Keratinocyte (primary cell): ENCODE data around the gene OTX2. TPM values are rescaled to one million over a fixed set of nuclear protein-coding genes. Genes with fewer than 3 reads are reported as not detected.

ENCODE experiments used
- DNase-seq: peaks from one replicate; pipeline ENCODE4 v3.0.0-alpha.2; 2011; ENCODE audit warnings: low read depth, missing footprints, low spot score
- FAIRE-seq: peaks from 2 replicates; lab custom pipeline; 2011; peaks lifted over from hg19 to GRCh38; lab: Jason Lieb, UNC
- H2AFZ ChIP-seq: 2 replicates; pipeline ENCODE4 v1.6.0; 2012; ENCODE audit warnings: low read length, control low read depth, inconsistent platforms; ENCODE audit not compliant: control insufficient read depth
- H3K27ac ChIP-seq: 2 replicates; pipeline ENCODE4 v1.5.1; 2011; ENCODE audit warnings: low read length; ENCODE audit not compliant: control insufficient read depth, insufficient read depth
- H3K27me3 ChIP-seq: 3 replicates; pipeline ENCODE4 v1.6.0; 2011; ENCODE audit warnings: low read length; ENCODE audit not compliant: control insufficient read depth, insufficient read depth; ENCODE audit errors: extremely low read depth
- H3K36me3 ChIP-seq, 2 experiments: 2 replicates in 1 of 2; 3 replicates in 1 of 2; pipeline ENCODE4 v1.5.1; 2011; ENCODE audit warnings: low read length in 2 of 2, mild to moderate bottlenecking in 1 of 2; ENCODE audit not compliant: control insufficient read depth in 2 of 2, insufficient read depth in 2 of 2; ENCODE audit errors: extremely low read depth in 1 of 2
- H3K4me1 ChIP-seq: 3 replicates; pipeline ENCODE4 v1.5.1; 2011; ENCODE audit warnings: low read length; ENCODE audit not compliant: control insufficient read depth, insufficient read depth; ENCODE audit errors: extremely low read depth
- H3K4me2 ChIP-seq: 3 replicates; pipeline ENCODE4 v1.6.0; 2011; ENCODE audit warnings: low read depth, low read length; ENCODE audit not compliant: control insufficient read depth, insufficient read depth; ENCODE audit errors: extremely low read depth
- H3K4me3 ChIP-seq, 3 experiments: fragments of 200-600 bp in 1 of 3; sonication (generic) in 1 of 3; 2 replicates in 2 of 3; 3 replicates in 1 of 3; pipeline ENCODE4 v1.5.1; 2011 to 2016; ENCODE audit warnings: low read length in 3 of 3, mild to moderate bottlenecking in 3 of 3, control low read depth in 2 of 3, inconsistent platforms in 1 of 3, low read depth in 1 of 3, mixed read lengths in 1 of 3, mixed run types in 1 of 3, moderate library complexity in 1 of 3; ENCODE audit not compliant: control insufficient read depth in 2 of 3, insufficient read depth in 2 of 3; ENCODE audit errors: extremely low read depth in 1 of 3
- H3K79me2 ChIP-seq: 2 replicates; pipeline ENCODE4 v1.6.0; 2012; ENCODE audit warnings: low read length; ENCODE audit not compliant: control insufficient read depth, insufficient read depth
- H3K9ac ChIP-seq: 3 replicates; pipeline ENCODE4 v1.6.0; 2011; ENCODE audit warnings: low read length; ENCODE audit not compliant: control insufficient read depth, insufficient read depth; ENCODE audit errors: extremely low read depth
- H3K9me1 ChIP-seq: 3 replicates; pipeline ENCODE4 v1.6.0; 2011; ENCODE audit warnings: low read length; ENCODE audit not compliant: control insufficient read depth, insufficient read depth; ENCODE audit errors: extremely low read depth
- H3K9me3 ChIP-seq: 2 replicates; pipeline ENCODE4 v1.5.1; 2012; ENCODE audit warnings: low read depth, low read length; ENCODE audit not compliant: control insufficient read depth
- H4K20me1 ChIP-seq: 3 replicates; pipeline ENCODE4 v1.6.0; 2011; ENCODE audit warnings: low read length; ENCODE audit not compliant: control insufficient read depth, insufficient read depth; ENCODE audit errors: extremely low read depth
- CTCF ChIP-seq, 3 experiments: IDR thresholded peaks in 1 of 3; conservative IDR thresholded peaks in 1 of 3; optimal IDR thresholded peaks in 1 of 3; 2 replicates in 2 of 3; 3 replicates in 1 of 3; pipeline versions ENCODE3 to v1.5.1; 2011; ENCODE audit warnings: low read length in 3 of 3, mild to moderate bottlenecking in 3 of 3, moderate library complexity in 2 of 3, control low read depth in 1 of 3, inconsistent platforms in 1 of 3; ENCODE audit not compliant: insufficient read depth in 2 of 3; ENCODE audit errors: extremely low read depth in 1 of 3
- EZH2 ChIP-seq: IDR thresholded peaks from one replicate; pipeline ENCODE4 v1.6.1; 2012; ENCODE audit warnings: inconsistent platforms, mild to moderate bottlenecking, low read length, moderate library complexity
- dilution Hi-C: fragments of 300-500 bp; cut with MboI; formaldehyde crosslinking; loops from one replicate; pipeline ENCODE4 v1.7.0; 2020; ENCODE audit warnings: low sequenced_read_pairs; ENCODE audit not compliant: extremely low pct_ligation_motif_present
- polyA plus RNA-seq, 5 experiments: library from polyadenylated mRNA; depleted of rRNA in 3 of 5; stranded (reverse) in 3 of 5; stranded (forward) in 1 of 5; unstranded in 1 of 5; fragments of >200 nt; gene quantifications; 1 replicate in 1 of 5; 2 replicates in 3 of 5; 3 replicates in 1 of 5; pipeline versions ENCODE4 v1.2.1 to v1.2.3, GENCODE V29; 2011 to 2012; ENCODE audit warnings: missing spikeins in 2 of 5, low read depth in 1 of 5, low replicate concordance in 1 of 5

Gene OTX2
- polyA plus RNA-seq, 1 donor (not counting 4 experiments of a cell fraction or from before 2014, with no cell fraction given) = not detected

DNA sequence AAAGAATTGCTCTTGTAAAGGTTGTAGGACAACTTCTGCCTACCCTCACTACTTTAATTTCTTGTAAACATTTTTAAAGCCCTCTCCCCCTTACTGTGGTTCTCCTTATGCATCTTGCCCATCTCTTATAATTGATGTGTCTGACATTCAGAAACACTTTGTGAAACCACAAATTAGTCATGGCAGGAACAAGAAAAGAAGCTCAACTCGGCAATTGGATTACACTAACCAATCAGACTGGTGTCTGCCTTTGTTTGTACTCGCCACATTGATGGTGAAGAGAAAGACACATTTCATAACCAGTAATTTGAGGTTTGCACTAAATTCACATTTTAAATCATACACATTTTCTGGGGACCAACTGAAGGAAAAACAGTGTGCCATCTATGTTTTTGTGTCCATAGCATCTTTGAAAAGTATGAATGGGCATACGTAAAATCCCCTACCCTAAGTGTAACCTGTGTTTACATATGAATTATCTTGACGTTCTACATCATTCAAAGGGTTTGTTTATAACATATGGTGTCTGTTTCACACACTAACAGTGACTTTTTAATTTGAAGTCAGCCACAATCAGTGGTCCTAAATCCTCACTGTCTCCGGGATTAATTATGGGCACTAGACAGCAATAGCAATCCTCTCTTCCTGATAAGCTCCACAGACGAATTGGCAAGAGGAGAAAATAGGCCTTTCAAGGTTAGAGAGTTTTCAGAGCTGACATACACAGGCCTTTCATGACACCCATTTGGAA lies 49.9 kb downstream of the OTX2 start:
- no peaks in the 10 kb centered on the region for H3K9me1 ChIP-seq
- dilution Hi-C loops = no loop called here
- DNase-seq (no peak), FAIRE-seq (no peak)
- H3K9me3 ChIP-seq = no peaks in the 10 kb centered on the region
- H3K9ac ChIP-seq = no peak overlapping the region
- H3K4me1 ChIP-seq = no peaks in the 10 kb centered on the region
- no peak overlapping the region for H3K27ac ChIP-seq
- H3K4me3 ChIP-seq = no peak overlapping the region
- no peaks in the 10 kb centered on the region for H3K36me3 ChIP-seq
- H4K20me1 ChIP-seq = no peaks in the 10 kb centered on the region
- H3K4me2 ChIP-seq = no peak overlapping the region
- H3K27me3 ChIP-seq = no peaks in the 10 kb centered on the region
- TF ChIP-seq CTCF (optimal IDR thresholded peaks at IDR 0.05 in 1 of 3, IDR thresholded peaks at IDR 0.05 in 1 of 3, conservative IDR thresholded peaks at IDR 0.05 in 1 of 3; ENCODE audit: extremely low read depth in 1 of 3, insufficient read depth in 2 of 3, low read length in 3 of 3) (no peak), EZH2 (no peak)
- H3K79me2 ChIP-seq = no peaks in the 10 kb centered on the region
- H2AFZ ChIP-seq = no peak overlapping the region

GRCh38 chr14:56759633-56760032 lies 50.6 kb downstream of the OTX2 start:
- FAIRE-seq = no peak
- Histone ChIP-seq H3K9me1 (no peaks in the 10 kb centered on the region), H3K79me2 (no peaks in the 10 kb centered on the region), H2AFZ (no peak overlapping the region), H3K4me3 (no peak overlapping the region), H3K4me2 (no peak overlapping the region), H3K9me3 (no peaks in the 10 kb centered on the region), H3K36me3 (no peaks in the 10 kb centered on the region), H3K27ac (no peak overlapping the region), H4K20me1 (no peaks in the 10 kb centered on the region), H3K27me3 (no peaks in the 10 kb centered on the region), H3K9ac (no peak overlapping the region), H3K4me1 (no peaks in the 10 kb centered on the region)
- DNase-seq = no peak
- no peak for TF ChIP-seq EZH2
- dilution Hi-C loops = no loop called here

- Histone ChIP-seq H3K4me1 (no peaks in the 10 kb centered on the region), H3K9me3 (no peaks in the 10 kb centered on the region), H3K9me1 (no peaks in the 10 kb centered on the region), H3K27ac (no peak overlapping the region), H2AFZ (no peak overlapping the region), H3K79me2 (no peaks in the 10 kb centered on the region), H3K4me2 (no peak overlapping the region), H4K20me1 (no peaks in the 10 kb centered on the region), H3K27me3 (no peaks in the 10 kb centered on the region), H3K36me3 (no peaks in the 10 kb centered on the region), H3K9ac (no peak overlapping the region), H3K4me3 (no peak overlapping the region)
- dilution Hi-C loops = no loop called here
- TF ChIP-seq CTCF (optimal IDR thresholded peaks at IDR 0.05 in 1 of 3, IDR thresholded peaks at IDR 0.05 in 1 of 3, conservative IDR thresholded peaks at IDR 0.05 in 1 of 3; ENCODE audit: extremely low read depth in 1 of 3, insufficient read depth in 2 of 3, low read length in 3 of 3) (no peak), EZH2 (no peak)
- FAIRE-seq (no peak), DNase-seq (no peak)
Observed at GRCh38 chr14:56759094-56759493, 51.2 kb downstream of the OTX2 start.
